ES-I3 (cell line): ENCODE results near the gene B3GNT2.

Source experiments
- H3K36me3 ChIP-seq: 2 replicates; pipeline ENCODE4 v1.6.1; 2013; ENCODE audit warnings: mild to moderate bottlenecking, low read length, control low read depth, moderate library complexity; ENCODE audit not compliant: insufficient read depth
- H3K4me1 ChIP-seq: 2 replicates; pipeline ENCODE4 v1.6.1; 2013; ENCODE audit warnings: mild to moderate bottlenecking, control low read depth, low read length; ENCODE audit not compliant: insufficient read depth
- H3K9ac ChIP-seq: 2 replicates; pipeline ENCODE4 v1.6.1; 2013; ENCODE audit warnings: low read depth, mild to moderate bottlenecking, low read length, moderate library complexity
- H3K9me3 ChIP-seq: 2 replicates; pipeline ENCODE4 v1.6.1; 2013; ENCODE audit warnings: mild to moderate bottlenecking, low read length, moderate library complexity; ENCODE audit not compliant: control insufficient read depth, insufficient read depth

B3GNT2 gene

DNA sequence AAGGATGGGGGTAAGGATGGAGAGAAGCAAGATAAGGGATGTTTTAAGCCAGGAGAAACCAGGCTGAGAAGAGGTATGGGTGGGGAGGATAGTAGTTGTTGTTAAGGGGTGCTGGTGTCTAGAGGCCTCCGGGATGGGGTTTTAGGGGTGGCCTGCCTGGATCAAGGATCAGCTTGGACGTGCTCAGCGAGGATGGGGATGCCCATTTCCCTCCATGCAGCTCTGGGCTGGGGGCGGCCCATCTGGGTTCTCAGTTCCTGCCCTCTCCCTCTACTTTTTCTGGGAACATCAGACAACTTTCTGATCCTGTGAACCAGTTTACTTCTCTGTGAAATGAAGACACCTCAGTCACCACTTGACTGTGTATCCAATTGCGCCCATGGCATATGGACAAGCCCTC, 10.1 kb downstream of the B3GNT2 start:
- Histone ChIP-seq H3K36me3 (no peaks in the 10 kb centered on the region), H3K9me3 (no peaks in the 10 kb centered on the region), H3K4me1 (peaks cover 11% of the 10 kb centered on the region), H3K9ac (no peak overlapping the region)

GRCh38 chr2:62207491-62207890, 11.6 kb downstream of the B3GNT2 start:
- H3K36me3 ChIP-seq = no peaks in the 10 kb centered on the region
- no peak overlapping the region for H3K9ac ChIP-seq
- no peaks in the 10 kb centered on the region for H3K9me3 ChIP-seq
- H3K4me1 ChIP-seq = peaks cover 4% of the 10 kb centered on the region; the same call in 1 of the 2 replicates

DNA sequence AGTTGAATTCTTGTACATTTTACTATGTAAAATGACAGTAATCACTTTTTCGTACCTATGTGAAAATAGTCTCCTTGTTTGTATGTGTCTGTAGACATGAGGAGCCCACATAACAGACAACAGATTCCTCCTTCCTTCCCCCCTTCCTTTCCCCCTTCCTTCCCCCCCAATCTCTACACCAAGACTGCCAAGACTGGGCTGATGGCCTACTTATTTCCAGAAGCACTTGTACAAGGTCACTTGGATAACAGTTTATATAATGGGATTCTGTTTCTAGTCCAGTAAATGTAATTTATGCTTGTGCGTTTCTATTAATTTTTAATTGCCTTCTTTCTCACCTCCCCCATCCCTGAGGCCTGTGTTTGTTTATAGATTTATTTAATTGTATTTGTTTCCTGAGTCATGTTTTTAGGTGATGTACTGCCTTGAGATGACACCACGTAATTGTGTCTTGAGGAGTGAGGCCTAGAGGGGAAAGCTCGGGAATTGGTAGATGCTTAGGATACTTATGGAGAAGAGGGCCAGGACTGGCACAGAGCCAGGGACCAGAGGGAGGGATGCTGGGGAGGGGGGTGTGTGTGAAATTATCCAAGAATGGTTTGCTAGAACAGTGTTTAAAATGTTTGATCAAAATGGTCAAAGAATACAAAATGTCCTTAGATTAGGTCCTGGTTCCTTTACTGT, 12.3 kb downstream of the B3GNT2 start:
- H3K9ac ChIP-seq = no peak overlapping the region
- H3K9me3 ChIP-seq = no peaks in the 10 kb centered on the region
- H3K36me3 ChIP-seq = no peaks in the 10 kb centered on the region
- peaks cover 4% of the 10 kb centered on the region; the same call in 1 of the 2 replicates for H3K4me1 ChIP-seq

DNA sequence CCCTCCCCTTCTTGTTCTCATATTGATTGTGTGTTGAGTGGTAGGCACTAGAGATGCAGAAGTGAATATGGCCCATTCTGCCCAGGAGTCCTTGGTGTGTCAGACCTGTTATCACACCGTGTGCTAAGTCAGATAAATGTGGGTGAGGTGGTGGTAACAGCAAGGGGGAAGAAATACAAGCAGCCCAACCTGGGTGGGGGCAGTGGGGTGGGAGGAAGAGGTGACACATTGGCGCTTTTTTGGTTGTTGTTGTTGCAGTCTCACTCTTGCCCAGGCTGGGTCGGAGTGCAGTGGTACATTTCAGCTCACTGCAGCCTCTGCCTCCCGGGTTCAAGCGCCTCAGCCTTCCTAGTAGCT, 12.8 kb downstream of the B3GNT2 start:
- peaks cover 4% of the 10 kb centered on the region; the same call in 1 of the 2 replicates for H3K4me1 ChIP-seq
- H3K9me3 ChIP-seq = no peaks in the 10 kb centered on the region
- no peaks in the 10 kb centered on the region for H3K36me3 ChIP-seq
- H3K9ac ChIP-seq = no peak overlapping the region

GRCh38 chr2:62209427-62209991, 13.6 kb downstream of the B3GNT2 start:
- Histone ChIP-seq H3K9me3 (no peaks in the 10 kb centered on the region), H3K36me3 (no peaks in the 10 kb centered on the region), H3K9ac (no peak overlapping the region), H3K4me1 (peaks cover 4% of the 10 kb centered on the region; the same call in 1 of the 2 replicates)

- Histone ChIP-seq H3K4me1 (peaks cover 3% of the 10 kb centered on the region; the same call in 1 of the 2 replicates), H3K9ac (no peak overlapping the region), H3K9me3 (no peaks in the 10 kb centered on the region), H3K36me3 (no peaks in the 10 kb centered on the region)
Observed at GRCh38 chr2:62215306-62216064, 19.6 kb downstream of the B3GNT2 start.

DNA sequence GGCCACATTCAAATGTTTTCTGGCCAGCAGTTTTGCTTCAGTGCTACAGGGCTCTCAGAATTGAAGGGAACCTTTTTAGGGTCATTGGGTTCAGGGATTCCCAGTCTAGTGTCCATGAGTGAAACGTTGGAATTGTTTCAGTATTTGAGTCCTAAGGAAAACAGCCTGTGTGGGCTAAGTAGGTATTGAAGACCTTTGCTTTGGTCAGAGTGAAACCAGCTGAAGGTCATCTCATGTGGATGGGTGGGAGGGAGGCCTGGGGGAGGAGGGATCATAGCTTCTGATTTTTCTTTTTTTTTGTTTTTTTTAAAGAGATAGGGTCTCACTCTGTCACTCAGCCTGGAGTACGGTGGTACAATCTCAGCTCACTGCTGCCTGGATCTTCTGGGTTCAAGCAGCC, 20.2 kb downstream of the B3GNT2 start:
- H3K9ac ChIP-seq = no peak overlapping the region
- H3K36me3 ChIP-seq = no peaks in the 10 kb centered on the region
- no peaks in the 10 kb centered on the region for H3K9me3 ChIP-seq
- peaks cover 3% of the 10 kb centered on the region; the same call in 1 of the 2 replicates for H3K4me1 ChIP-seq

DNA sequence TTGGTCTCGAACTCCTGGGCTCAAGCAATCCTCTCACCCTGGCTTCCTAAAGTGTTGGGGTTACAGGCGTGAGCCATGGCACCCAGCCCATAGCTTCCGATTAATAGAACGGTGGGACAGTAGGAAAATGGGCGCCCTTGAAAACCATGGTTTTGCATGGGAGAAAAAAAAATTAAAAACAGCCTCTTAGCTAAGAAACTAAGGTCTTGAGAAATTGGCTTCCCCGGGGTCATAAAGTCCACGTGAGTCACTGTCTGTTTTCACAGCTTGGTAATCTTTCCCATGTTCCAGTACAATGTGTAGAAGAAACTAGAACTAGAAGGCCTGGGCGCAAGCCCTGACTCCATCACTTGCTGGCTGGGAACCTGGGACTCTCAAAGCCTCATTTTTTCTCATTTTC, 20.7 kb downstream of the B3GNT2 start:
- Histone ChIP-seq H3K9me3 (no peaks in the 10 kb centered on the region), H3K36me3 (no peaks in the 10 kb centered on the region), H3K9ac (no peak overlapping the region), H3K4me1 (peaks cover 3% of the 10 kb centered on the region; the same call in 1 of the 2 replicates)

DNA sequence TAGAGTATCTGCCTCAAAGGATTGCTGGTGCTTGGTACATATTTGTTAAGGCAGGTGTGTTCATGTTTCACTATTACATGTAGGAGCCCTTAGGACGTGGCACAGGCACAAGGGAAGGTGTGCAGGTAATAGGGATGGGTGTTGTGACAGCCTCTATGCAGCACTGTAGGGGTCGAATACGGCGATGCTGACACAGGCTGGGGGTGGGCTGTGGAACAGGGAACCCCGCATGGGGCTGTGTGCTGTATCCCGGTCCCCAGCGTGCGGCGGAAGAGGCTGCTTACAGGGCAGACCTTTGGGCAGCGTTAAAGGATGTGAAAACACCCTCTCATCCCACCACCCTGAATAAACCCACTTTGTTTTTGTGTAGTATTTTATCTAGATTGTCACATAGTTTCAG, 21.5 kb downstream of the B3GNT2 start:
- Histone ChIP-seq H3K4me1 (peaks cover 3% of the 10 kb centered on the region; the same call in 1 of the 2 replicates), H3K36me3 (no peaks in the 10 kb centered on the region), H3K9ac (no peak overlapping the region), H3K9me3 (no peaks in the 10 kb centered on the region)

- Histone ChIP-seq H3K9ac (no peak overlapping the region), H3K36me3 (peaks cover 5% of the 10 kb centered on the region; the same call in 1 of the 2 replicates), H3K4me1 (peaks cover 3% of the 10 kb centered on the region; the same call in 1 of the 2 replicates), H3K9me3 (no peaks in the 10 kb centered on the region)
Observed at GRCh38 chr2:62217970-62218369, 22.1 kb downstream of the B3GNT2 start.

DNA sequence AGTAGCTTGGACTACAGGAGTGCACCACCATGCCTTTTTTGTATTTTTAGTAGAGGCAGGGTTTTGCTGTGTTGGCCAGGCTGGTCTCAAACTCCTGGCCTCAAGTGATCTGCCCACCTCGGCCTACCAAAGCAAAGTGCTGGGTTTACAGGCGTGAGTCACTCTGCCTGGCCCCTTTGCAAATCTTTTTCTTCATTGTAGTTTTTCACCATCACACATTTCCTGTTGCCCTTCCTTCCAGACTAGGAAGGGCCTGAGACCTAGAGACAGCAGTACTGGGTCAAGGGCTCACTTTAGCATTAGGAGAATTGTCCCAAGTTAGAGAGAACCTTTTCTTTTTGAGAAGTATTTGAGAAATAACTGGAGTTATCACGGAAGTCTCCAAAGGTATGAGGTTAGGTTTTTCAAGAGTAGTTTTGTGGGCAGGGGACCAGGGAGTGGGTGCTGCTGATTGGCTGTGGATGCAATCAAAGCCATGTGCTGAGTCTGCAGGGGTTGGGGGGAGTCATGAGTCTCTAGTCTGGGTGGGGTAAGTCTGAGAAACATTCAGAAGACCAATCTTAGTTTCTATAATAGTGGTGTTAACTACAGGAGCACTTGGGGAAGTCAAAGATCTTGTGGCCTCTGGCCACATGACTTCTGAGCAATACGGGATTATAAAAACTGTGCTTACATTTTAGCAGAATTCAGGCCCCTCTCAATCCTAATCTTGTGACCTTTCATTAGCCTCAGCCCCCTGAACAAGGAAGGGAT, 23.7 kb downstream of the B3GNT2 start:
- no peak overlapping the region for H3K9ac ChIP-seq
- H3K36me3 ChIP-seq = peaks cover 9% of the 10 kb centered on the region; the same call in 1 of the 2 replicates
- no peaks in the 10 kb centered on the region for H3K9me3 ChIP-seq

GRCh38 chr2:62221141-62221540, 25.2 kb downstream of the B3GNT2 start:
- 0 out of 2 replicates have a peak, but pooled peaks cover 3% of the 10 kb centered on the region for H3K4me1 ChIP-seq
- H3K9ac ChIP-seq = no peak overlapping the region
- peaks cover 13% of the 10 kb centered on the region; the same call in 1 of the 2 replicates for H3K36me3 ChIP-seq
- H3K9me3 ChIP-seq = no peaks in the 10 kb centered on the region

More for the DNA sequence above, 23.7 kb downstream of the B3GNT2 start:
- H3K4me1 ChIP-seq = peaks cover 3% of the 10 kb centered on the region; the same call in 1 of the 2 replicates

- H3K9ac ChIP-seq = no peak overlapping the region
- no peaks in the 10 kb centered on the region for H3K4me1 ChIP-seq
- no peaks in the 10 kb centered on the region for H3K9me3 ChIP-seq
- peaks cover 13% of the 10 kb centered on the region; the same call in 1 of the 2 replicates for H3K36me3 ChIP-seq
Observed at GRCh38 chr2:62222171-62222570, 26.3 kb downstream of the B3GNT2 start.

DNA sequence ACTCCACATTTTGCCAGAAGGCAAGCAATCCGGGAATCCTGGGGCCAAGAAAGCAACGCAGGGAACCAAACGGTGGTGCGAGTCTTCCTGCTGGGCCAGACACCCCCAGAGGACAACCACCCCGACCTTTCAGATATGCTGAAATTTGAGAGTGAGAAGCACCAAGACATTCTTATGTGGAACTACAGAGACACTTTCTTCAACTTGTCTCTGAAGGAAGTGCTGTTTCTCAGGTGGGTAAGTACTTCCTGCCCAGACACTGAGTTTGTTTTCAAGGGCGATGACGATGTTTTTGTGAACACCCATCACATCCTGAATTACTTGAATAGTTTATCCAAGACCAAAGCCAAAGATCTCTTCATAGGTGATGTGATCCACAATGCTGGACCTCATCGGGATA, 26.8 kb downstream of the B3GNT2 start:
- Histone ChIP-seq H3K4me1 (no peaks in the 10 kb centered on the region), H3K9me3 (no peaks in the 10 kb centered on the region), H3K9ac (no peak overlapping the region), H3K36me3 (peaks cover 16% of the 10 kb centered on the region; the same call in 1 of the 2 replicates)
